Measurements from ENCODE around the gene SKIDA1.

DNA sequence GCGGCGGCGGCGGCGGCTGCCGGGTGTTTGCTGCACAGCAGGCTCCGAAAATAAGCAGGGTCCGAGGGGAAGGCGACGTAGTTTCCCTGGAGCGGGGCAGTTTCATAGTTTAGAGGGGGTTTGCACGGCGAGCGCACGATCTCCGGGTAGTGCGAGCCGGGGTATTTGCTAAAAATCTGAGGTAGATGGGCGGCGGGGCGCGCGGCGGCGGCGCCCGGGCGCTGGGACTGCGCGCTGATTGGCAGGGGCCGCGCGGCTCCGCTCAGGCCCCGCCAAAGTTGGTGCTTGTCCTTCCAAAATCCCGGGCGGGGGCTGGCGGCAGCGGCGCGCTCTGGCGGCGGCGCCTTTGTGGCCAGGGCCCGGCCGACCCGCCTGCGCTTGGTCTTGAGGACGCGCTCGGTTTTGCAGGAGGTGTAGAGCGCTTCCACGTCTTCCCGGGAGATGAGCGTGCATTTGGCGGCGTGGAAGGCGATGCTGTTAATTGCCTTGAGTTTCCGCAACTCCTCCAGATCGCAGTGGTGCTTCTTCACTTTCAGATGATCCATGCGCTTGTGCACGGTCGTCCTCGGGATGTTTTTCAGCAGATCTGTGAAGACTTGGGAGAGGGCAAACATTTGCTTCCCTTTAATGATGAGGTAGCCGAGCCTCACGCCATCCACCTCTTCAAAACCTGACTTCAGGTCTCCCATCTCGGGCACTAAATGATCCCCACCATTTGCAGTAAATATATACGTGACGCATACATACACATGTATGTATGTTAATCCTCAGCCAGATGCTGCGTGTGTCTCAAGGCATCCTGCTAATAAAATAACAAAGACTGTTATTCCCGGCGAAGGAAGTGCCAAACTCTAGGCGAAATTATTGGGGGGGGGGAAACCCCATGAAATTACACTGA, 8.1 kb downstream of the SKIDA1 start:
- TF ChIP-seq, protein P1, sequence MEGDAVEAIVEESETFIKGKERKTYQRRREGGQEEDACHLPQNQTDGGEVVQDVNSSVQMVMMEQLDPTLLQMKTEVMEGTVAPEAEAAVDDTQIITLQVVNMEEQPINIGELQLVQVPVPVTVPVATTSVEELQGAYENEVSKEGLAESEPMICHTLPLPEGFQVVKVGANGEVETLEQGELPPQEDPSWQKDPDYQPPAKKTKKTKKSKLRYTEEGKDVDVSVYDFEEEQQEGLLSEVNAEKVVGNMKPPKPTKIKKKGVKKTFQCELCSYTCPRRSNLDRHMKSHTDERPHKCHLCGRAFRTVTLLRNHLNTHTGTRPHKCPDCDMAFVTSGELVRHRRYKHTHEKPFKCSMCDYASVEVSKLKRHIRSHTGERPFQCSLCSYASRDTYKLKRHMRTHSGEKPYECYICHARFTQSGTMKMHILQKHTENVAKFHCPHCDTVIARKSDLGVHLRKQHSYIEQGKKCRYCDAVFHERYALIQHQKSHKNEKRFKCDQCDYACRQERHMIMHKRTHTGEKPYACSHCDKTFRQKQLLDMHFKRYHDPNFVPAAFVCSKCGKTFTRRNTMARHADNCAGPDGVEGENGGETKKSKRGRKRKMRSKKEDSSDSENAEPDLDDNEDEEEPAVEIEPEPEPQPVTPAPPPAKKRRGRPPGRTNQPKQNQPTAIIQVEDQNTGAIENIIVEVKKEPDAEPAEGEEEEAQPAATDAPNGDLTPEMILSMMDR (IDR thresholded peaks at IDR 0.05; ENCODE audit: low read depth, low read length, missing input control): no peak
- no peak for TF ChIP-seq MAX (IDR thresholded peaks at IDR 0.05)
- no peak for TF ChIP-seq RXRA (IDR thresholded peaks at IDR 0.05)
- no peak for TF ChIP-seq TAF1 (conservative IDR thresholded peaks at IDR 0.05)
- no peak for TF ChIP-seq HNF4G (IDR thresholded peaks at IDR 0.05)
- TF ChIP-seq GABPA (IDR thresholded peaks at IDR 0.05 in 1 of 2, conservative IDR thresholded peaks at IDR 0.05 in 1 of 2): no peak

All from liver (tissue), 3 donors.